Muscle layer of duodenum (tissue), 2 donors: ENCODE results near the gene SPRR2A.

Source experiments
- H3K27ac ChIP-seq: one replicate; pipeline ENCODE4 v1.7.0; 2013; ENCODE audit warnings: mild to moderate bottlenecking, low read length
- H3K27me3 ChIP-seq: one replicate; pipeline ENCODE4 v1.7.0; 2013; ENCODE audit warnings: low read depth, mild to moderate bottlenecking, control low read depth, low read length
- H3K36me3 ChIP-seq, 2 donors: one replicate each; pipeline ENCODE4 v1.7.0; 2013; ENCODE audit warnings: low read length in 2 of 2, control low read depth in 1 of 2, mild to moderate bottlenecking in 1 of 2; ENCODE audit not compliant: insufficient read depth in 2 of 2, control insufficient read depth in 1 of 2
- H3K4me1 ChIP-seq, 2 donors: one replicate each; pipeline ENCODE4 v1.7.0; 2013; ENCODE audit warnings: low read length in 2 of 2, mild to moderate bottlenecking in 2 of 2, control low read depth in 1 of 2, moderate library complexity in 1 of 2; ENCODE audit not compliant: insufficient read depth in 2 of 2, control insufficient read depth in 1 of 2
- H3K4me3 ChIP-seq, 2 donors: one replicate each; pipeline ENCODE4 v1.7.0; 2013; ENCODE audit warnings: low read length in 2 of 2, low read depth in 1 of 2, mild to moderate bottlenecking in 1 of 2
- H3K9me3 ChIP-seq, 2 donors: one replicate each; pipeline ENCODE4 v1.7.0; 2013; ENCODE audit warnings: low read length in 2 of 2, control low read depth in 1 of 2, mild to moderate bottlenecking in 1 of 2; ENCODE audit not compliant: control insufficient read depth in 1 of 2
- donor health status: healthy.

Gene SPRR2A

DNA sequence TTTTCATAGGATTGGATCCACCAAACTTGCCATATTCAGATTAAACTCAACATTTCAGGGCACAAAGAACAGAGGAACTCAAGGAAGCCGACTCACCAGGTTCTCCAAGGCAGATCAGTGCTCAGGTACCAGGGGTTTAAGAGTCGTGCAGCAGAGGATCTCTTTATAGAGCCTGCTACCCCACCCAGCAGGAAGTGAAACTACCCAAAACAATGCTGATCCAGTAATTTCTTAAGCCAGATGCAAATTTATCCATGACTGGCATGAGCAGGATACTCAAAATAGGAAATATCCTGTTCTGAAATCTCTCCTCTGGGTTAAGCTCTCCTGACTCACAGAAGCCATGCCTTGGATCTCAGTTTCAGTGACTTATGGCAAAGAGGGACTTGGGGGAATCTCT lies at the start of gene SPRR2A:
SPRR2A (minus strand) TSS at position 138 of the 400 bp plus-strand sequence. CDS start 777 bp downstream, outside the sequence.
- Histone ChIP-seq H3K9me3 (peaks cover 0 to 5% of the 10 kb centered on the region in 2 donors), H3K27ac (no peak within 1 kb of the TSS), H3K27me3 (no peaks in the 10 kb centered on the region), H3K4me3 (no peak within 1 kb of the TSS), H3K36me3 (no peaks in the 10 kb centered on the region), H3K4me1 (no peaks in the 10 kb centered on the region)

DNA sequence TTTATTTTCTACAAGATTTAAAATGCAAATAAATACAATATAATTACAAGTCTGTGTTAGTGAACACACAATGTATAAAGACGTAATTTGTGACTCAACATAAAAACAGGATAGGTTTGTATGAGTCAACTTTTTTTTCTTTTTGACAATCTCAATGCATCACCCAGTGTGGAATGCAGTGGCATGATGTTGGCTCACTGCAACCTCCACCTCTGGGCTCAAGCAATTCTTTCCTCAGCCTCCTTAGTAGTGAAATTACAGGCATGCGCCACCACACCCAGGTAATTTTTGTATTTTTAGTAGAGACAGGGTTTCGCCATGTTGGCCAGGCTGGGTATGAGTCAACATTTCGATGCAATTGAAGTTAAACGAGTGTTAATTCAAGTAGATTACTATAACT lies 42.9 kb upstream of the SPRR2A start:
- no peaks in the 10 kb centered on the region for H3K4me1 ChIP-seq
- no peaks in the 10 kb centered on the region for H3K36me3 ChIP-seq
- no peak overlapping the region for H3K4me3 ChIP-seq
- no peak overlapping the region for H3K27ac ChIP-seq
- peaks cover 0 to 2% of the 10 kb centered on the region in 2 donors for H3K9me3 ChIP-seq
- H3K27me3 ChIP-seq: no peaks in the 10 kb centered on the region

DNA sequence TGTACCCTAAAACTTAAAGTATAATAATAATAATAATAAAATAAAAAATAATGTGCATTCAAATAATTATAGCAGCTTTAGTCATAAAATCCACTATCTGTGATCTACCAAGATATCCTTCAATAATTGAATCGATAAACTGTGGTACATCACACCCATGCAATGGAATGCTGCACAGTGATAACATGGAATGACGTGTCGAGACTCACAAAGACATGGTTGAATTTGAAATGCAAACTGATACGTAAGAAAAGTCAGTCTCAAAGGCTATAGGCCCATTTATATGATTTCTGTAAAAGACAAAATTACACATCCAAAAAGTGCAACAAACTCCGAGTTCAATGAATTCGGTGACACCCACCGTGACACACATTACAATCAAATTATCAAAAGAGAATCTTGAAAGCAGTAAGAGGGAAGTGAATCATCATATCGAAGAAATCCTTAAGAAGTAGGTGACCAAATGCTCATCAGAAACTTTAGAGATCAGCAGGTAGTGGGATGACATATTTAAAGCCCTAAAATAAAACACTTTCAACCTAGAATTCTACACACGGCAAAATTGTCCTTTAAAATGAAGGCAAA lies 42.2 kb upstream of the SPRR2A start:
- Histone ChIP-seq H3K27me3 (no peaks in the 10 kb centered on the region), H3K9me3 (no peaks in the 10 kb centered on the region), H3K36me3 (no peaks in the 10 kb centered on the region), H3K4me1 (no peaks in the 10 kb centered on the region), H3K27ac (no peak overlapping the region), H3K4me3 (no peak overlapping the region)

DNA sequence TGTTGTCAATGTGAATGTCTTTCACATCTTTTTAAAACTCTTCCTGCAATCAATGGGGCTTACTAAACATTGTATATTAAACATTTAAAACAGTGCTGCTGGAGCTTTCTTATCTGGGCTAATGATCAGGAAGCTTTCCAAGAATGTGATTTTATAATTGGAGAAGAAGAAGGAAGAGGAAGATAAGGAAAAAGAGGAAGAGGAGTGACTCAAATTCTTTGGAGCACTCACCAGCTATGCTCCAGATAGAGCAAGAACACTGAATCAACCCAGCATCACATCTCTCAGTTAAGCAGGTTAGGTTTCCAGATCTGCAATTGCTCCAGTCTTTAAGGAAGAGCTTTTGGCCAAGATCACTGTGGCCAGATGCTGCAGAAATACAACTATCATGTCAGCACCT lies 38.5 kb upstream of the SPRR2A start:
- Histone ChIP-seq H3K4me3 (no peak overlapping the region), H3K36me3 (no peaks in the 10 kb centered on the region), H3K27me3 (no peaks in the 10 kb centered on the region), H3K27ac (no peak overlapping the region), H3K9me3 (no peaks in the 10 kb centered on the region), H3K4me1 (no peaks in the 10 kb centered on the region)

DNA sequence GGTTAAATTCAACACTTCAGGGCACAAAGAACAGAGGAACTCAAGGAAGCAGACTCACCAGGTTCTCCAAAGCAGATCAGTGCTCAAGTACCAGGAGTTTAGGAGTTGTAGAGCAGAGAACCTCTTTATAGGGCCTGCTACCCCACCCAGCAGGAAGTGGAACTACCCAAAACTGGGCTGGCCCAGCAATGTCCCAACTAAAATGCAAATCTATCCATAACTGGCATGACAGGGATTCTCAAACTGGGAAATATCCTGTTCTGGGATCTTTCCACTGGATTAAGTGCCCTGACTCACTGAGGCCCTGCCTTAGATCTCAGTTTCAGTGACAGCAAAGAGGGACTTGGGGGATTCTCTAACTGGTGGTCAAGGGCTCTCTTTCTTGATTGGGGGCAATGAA lies 37.1 kb upstream of the SPRR2A start, which contains the start of gene SPRR2E:
SPRR2E (minus strand) TSS at position 101 of the 400 bp plus-strand sequence. CDS start 775 bp downstream, outside the sequence.
- no peaks in the 10 kb centered on the region for H3K36me3 ChIP-seq
- no peak within 1 kb of the TSS for H3K27ac ChIP-seq
- no peaks in the 10 kb centered on the region for H3K4me1 ChIP-seq
- H3K9me3 ChIP-seq: no peaks in the 10 kb centered on the region
- H3K4me3 ChIP-seq: no peak within 1 kb of the TSS
- no peaks in the 10 kb centered on the region for H3K27me3 ChIP-seq

DNA sequence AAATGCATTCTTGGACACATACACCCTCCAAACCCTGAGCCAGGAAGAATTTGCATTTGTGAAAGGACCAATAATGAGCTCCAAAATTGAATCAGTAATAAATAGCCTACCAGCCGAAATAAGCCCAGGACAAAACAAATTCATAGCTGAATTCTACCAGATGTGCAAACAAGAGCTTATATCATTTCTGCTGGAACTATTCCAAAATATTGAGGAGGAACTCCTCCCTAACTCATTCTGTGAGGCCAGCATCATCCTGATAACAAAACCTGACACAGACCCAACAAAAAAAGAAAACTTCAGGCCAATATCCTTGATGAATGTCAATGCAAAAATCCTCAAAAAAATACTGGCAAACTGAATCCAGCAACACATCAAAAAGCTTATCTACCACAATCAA lies 30.3 kb upstream of the SPRR2A start:
- H3K9me3 ChIP-seq: no peaks in the 10 kb centered on the region
- no peak overlapping the region for H3K27ac ChIP-seq
- H3K4me1 ChIP-seq: no peaks in the 10 kb centered on the region
- no peaks in the 10 kb centered on the region for H3K36me3 ChIP-seq
- H3K4me3 ChIP-seq: no peak overlapping the region
- H3K27me3 ChIP-seq: no peaks in the 10 kb centered on the region

DNA sequence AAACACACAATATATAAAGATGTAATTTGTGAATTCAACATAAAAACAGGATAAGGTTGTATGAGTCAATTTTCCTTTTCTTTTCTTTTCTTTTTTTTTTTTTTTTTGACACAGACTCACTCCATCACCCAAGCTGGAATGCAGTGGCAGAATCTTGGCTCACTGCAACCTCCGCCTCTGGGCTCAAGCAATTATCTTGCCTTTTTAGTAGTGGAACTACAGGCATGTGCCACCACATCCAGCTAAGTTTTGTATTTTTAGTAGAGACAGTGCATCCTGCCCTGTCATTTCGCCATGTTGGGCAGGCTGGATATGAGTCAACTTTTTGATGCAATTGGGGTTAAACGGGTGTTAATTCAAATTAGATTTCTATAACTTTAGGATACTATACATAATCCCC lies 24.4 kb upstream of the SPRR2A start:
- Histone ChIP-seq H3K27me3 (no peaks in the 10 kb centered on the region), H3K36me3 (no peaks in the 10 kb centered on the region), H3K27ac (no peak overlapping the region), H3K4me3 (no peak overlapping the region), H3K9me3 (peaks cover 0 to 3% of the 10 kb centered on the region in 2 donors), H3K4me1 (no peaks in the 10 kb centered on the region)

DNA sequence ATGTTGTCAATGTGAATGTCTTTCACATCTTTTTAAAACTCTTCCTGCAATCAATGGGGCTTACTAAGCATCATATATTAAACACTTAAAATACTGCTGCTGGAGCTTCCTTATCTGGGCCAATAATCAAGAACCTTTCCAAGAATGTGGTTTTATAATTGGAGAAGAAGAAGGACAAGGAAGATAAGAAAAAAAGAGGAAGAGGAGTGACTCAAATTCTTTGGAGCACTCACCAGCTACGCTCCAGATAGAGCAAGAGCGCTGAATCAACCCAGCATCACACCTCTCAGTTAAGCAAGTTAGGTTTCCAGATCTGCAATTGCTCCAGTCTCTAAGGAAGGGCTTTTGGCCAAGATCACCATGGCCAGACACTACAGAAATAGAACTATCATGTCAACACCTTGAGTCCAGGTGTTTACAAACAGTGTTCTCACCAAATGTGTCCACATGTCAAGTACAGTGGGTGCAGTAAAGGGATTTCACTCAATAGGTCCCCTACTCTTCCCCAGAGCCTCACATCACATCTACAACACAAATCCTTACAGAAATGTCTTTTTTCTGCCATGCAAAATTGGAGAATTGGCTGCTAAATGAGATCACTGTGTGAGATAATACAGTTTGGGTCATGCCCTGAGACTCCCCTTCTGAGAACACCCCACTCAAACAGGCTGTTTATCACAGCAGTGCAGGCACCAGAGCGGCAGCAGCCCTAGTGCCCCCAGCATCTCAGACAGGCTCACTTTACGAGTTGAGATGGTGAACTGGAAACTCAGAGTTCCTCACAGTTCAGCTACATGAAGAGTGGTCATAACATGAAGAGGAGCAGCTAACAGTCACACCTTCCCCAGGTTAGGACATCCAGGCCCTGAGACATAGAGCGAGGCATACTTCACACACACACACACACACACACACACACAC lies 15.8 kb upstream of the SPRR2A start:
- H3K27ac ChIP-seq: no peak overlapping the region
- H3K9me3 ChIP-seq: no peaks in the 10 kb centered on the region
- H3K4me3 ChIP-seq: no peak overlapping the region

DNA sequence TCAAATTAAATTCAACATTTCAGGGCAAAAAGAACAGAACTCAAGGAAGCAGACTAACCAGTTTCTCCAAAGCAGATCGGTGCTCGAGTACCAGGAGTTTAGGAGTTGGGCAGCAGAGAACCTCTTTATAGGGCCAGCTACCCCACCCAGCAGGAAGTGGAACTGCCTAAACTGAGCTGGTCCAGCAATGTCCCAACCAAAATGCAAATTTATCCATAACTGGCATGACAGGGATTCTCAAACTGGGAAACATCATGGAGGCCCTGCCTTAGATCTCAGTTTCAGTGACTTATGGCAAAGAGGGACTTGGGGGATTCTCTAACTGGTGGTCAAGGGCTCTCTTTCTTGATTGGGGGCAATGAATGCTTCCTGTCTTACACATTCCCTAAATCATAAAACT lies 14.2 kb upstream of the SPRR2A start, which contains the start of gene SPRR2B:
SPRR2B (minus strand) TSS at position 101 of the 400 bp plus-strand sequence. CDS start 772 bp downstream, outside the sequence.
- H3K4me3 ChIP-seq: no peak within 1 kb of the TSS
- H3K9me3 ChIP-seq: no peaks in the 10 kb centered on the region
- H3K36me3 ChIP-seq: no peaks in the 10 kb centered on the region
- no peaks in the 10 kb centered on the region for H3K27me3 ChIP-seq
- no peak within 1 kb of the TSS for H3K27ac ChIP-seq
- no peaks in the 10 kb centered on the region for H3K4me1 ChIP-seq

More for the DNA sequence above, 15.8 kb upstream of the SPRR2A start:
- H3K27me3 ChIP-seq: no peaks in the 10 kb centered on the region
- no peaks in the 10 kb centered on the region for H3K36me3 ChIP-seq
- H3K4me1 ChIP-seq: no peaks in the 10 kb centered on the region

DNA sequence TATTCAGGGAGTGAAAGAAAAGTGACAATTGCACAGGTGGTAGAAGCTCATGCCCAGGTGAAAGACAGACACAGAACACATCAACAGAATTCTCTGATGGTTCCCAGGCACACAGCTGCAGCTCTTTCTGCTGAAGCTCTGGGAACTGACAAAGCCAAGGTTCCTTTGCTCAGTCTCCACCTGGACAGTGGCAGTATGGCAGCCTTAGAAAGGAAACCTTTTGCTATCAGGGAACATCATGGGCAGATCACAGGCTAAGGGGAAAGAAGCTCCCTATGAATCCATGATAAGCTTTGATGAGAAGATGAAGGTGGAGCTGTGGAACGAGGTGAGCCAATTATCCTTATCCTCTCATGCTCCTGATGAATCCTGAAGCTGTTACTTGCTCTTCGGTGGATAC lies 12.9 kb upstream of the SPRR2A start:
- no peak overlapping the region for H3K4me3 ChIP-seq
- no peaks in the 10 kb centered on the region for H3K27me3 ChIP-seq
- no peaks in the 10 kb centered on the region for H3K9me3 ChIP-seq

DNA sequence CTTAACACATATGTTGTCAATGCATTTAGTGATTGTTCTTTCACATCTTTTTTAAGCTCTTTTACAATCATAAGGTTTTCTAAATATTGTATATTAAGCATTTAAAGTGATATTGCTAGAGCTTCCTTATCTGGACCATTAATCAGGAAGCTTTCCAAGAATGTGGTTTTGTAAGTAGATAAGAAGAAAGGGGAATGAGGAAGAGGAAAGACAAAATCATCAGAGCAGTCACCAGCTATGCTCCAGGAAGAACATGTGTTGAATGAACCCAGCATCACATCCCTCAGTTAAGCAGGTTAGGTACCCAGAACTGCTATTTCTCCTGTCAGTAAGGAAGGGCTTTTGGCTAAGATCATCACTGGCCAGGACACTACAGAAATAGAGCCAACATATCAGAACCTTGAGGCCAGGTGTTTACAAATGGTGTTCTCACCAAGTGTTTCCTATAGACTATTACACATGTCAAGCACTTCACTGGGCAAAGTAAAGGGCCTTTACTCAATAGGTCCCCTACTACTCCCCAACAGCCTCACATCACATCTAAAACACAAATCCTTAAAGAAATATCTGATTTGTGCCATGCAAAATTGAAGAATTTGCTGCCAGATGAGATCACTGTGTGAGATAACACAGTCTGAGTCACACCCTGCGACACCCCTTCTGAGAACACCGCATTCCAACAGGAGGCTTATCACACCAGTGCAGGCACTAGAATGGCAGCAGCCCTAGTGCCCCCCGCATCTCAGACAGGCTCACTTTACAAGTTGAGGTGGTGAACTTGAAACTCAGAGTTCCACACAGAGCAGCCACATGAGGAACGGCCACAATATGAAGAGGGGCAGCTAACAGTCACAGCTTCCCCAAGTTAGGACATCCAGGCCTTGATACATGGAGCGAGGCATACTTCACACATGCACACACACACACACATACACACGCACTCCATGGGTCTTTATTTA lies 1.8 kb upstream of the SPRR2A start:
- Histone ChIP-seq H3K9me3 (no peaks in the 10 kb centered on the region), H3K27me3 (no peaks in the 10 kb centered on the region), H3K4me1 (no peaks in the 10 kb centered on the region), H3K27ac (no peak overlapping the region), H3K4me3 (no peak overlapping the region), H3K36me3 (no peaks in the 10 kb centered on the region)

More for the DNA sequence above, 12.9 kb upstream of the SPRR2A start:
- H3K27ac ChIP-seq: no peak overlapping the region
- H3K4me1 ChIP-seq: no peaks in the 10 kb centered on the region
- H3K36me3 ChIP-seq: no peaks in the 10 kb centered on the region
